Kidney epithelial cell (primary cell): Measurements from ENCODE around the gene C2orf72. TPM values are rescaled to one million over a fixed set of nuclear protein-coding genes. Genes with fewer than 3 reads are reported as not detected.
"Not testable (repeated sequence)": the region's sequence is repeated elsewhere in the genome, so short reads cannot be mapped to it uniquely, and the experiment has no call there.

Experiments used
- DNase-seq: peaks from one replicate; pipeline ENCODE4 v3.0.0-alpha.2; 2010; ENCODE audit warnings: low read depth
- H3K27me3 ChIP-seq: 2 replicates; pipeline ENCODE4 v1.6.0; 2011; ENCODE audit warnings: low read length; ENCODE audit not compliant: control insufficient read depth, insufficient read depth
- H3K36me3 ChIP-seq: 2 replicates; pipeline ENCODE4 v1.5.1; 2011; ENCODE audit warnings: low read length; ENCODE audit not compliant: control insufficient read depth, insufficient read depth
- H3K4me3 ChIP-seq: 2 replicates; pipeline ENCODE4 v1.5.1; 2011; ENCODE audit warnings: low read depth, mild to moderate bottlenecking, control low read depth, low read length
- CTCF ChIP-seq: IDR thresholded peaks from 2 replicates; pipeline ENCODE4 v1.5.1; 2011; ENCODE audit warnings: mild to moderate bottlenecking, moderate library complexity, low read length, control low read depth, inconsistent platforms; ENCODE audit not compliant: insufficient read depth, poor library complexity, severe bottlenecking
- total RNA-seq: library from RNA; depleted of rRNA; stranded (reverse); fragments of >200 nt; gene quantifications from 2 replicates; pipeline ENCODE4 v1.2.3, GENCODE V29; 2015

C2orf72 gene
- total RNA-seq, 1 donor from 2014 or later, result 0.63 TPM

- TF ChIP-seq CTCF, result no peak
- H3K27me3 ChIP-seq, result peaks cover 14% of the 10 kb centered on the region
- no peaks in the 10 kb centered on the region for H3K36me3 ChIP-seq
- DNase-seq, result no peak
- no peak overlapping the region for H3K4me3 ChIP-seq
These were observed 34.7 kb upstream of the C2orf72 start for GRCh38 chr2:231002641-231003040.

- no peaks in the 10 kb centered on the region for H3K36me3 ChIP-seq
- peaks cover 17% of the 10 kb centered on the region for H3K27me3 ChIP-seq
- no peak for TF ChIP-seq CTCF
- DNase-seq, result no peak
- H3K4me3 ChIP-seq, result no peak overlapping the region
These were observed 34.1 kb upstream of the C2orf72 start for GRCh38 chr2:231003186-231003585.

GRCh38 chr2:231004930-231005329 is 32.4 kb upstream of the C2orf72 start:
- DNase-seq, H3K4me3 ChIP-seq, H3K36me3 ChIP-seq: not testable (repeated sequence)
- peaks cover 25% of the 10 kb centered on the region for H3K27me3 ChIP-seq

- H3K4me3 ChIP-seq, result no peak overlapping the region
- peaks cover 27% of the 10 kb centered on the region for H3K27me3 ChIP-seq
- no peak for TF ChIP-seq CTCF
- H3K36me3 ChIP-seq, result no peaks in the 10 kb centered on the region
- no peak for DNase-seq
These were observed 29.8 kb upstream of the C2orf72 start for GRCh38 chr2:231007286-231008098.

GRCh38 chr2:231008131-231008530 is 29.2 kb upstream of the C2orf72 start:
- Histone ChIP-seq H3K4me3 (no peak overlapping the region), H3K36me3 (no peaks in the 10 kb centered on the region), H3K27me3 (peaks cover 27% of the 10 kb centered on the region)
- no peak for DNase-seq
- no peak for TF ChIP-seq CTCF

- TF ChIP-seq CTCF, result no peak
- Histone ChIP-seq H3K36me3 (no peaks in the 10 kb centered on the region), H3K27me3 (peaks cover 24% of the 10 kb centered on the region), H3K4me3 (no peak overlapping the region)
- no peak for DNase-seq
These were observed 27.9 kb upstream of the C2orf72 start for GRCh38 chr2:231009236-231009919.
